Heart right ventricle (tissue), 16 donors: ENCODE results near the gene SUMO3. TPM values are rescaled to one million over a fixed set of nuclear protein-coding genes. Genes with fewer than 3 reads are reported as not detected.

Experiments
- ATAC-seq, 8 donors: fragments of 200-7000 bp; cut with Tn5 transposase; one replicate each; pipeline ENCODE4 v1.9.1; 2020; ENCODE audit warnings: mild to moderate bottlenecking in 8 of 8, moderate library complexity in 8 of 8, moderate number of reproducible peaks in 1 of 8
- DNase-seq, 2 donors: peaks; one replicate each; pipeline ENCODE4 v3.0.0-alpha.2; 2020
- H3K27ac ChIP-seq, 10 donors: fragments of 200-600 bp; sonication (generic) in 2 of 10; one replicate each; pipeline versions ENCODE4 v1.5.0 to v1.8.0; 2020 to 2022; ENCODE audit warnings: mild to moderate bottlenecking in 3 of 10
- H3K27me3 ChIP-seq, 7 donors: fragments of 200-600 bp; one replicate each; pipeline ENCODE4 v1.8.0; 2021 to 2022; ENCODE audit warnings: mild to moderate bottlenecking in 2 of 7
- H3K36me3 ChIP-seq, 9 donors: fragments of 200-600 bp; sonication (generic) in 1 of 9; one replicate each; pipeline versions ENCODE4 v1.5.0 to v1.8.0; 2020 to 2022; ENCODE audit warnings: mild to moderate bottlenecking in 2 of 9
- H3K4me1 ChIP-seq, 9 donors: fragments of 200-600 bp; sonication (generic) in 1 of 9; one replicate each; pipeline versions ENCODE4 v1.5.0 to v1.8.0; 2020 to 2022; ENCODE audit warnings: mild to moderate bottlenecking in 4 of 9
- H3K4me3 ChIP-seq, 10 donors: fragments of 200-600 bp; sonication (generic) in 2 of 10; one replicate each; pipeline versions ENCODE4 v1.5.0 to v1.8.0; 2020 to 2022; ENCODE audit warnings: mild to moderate bottlenecking in 7 of 10, moderate library complexity in 2 of 10
- H3K9me3 ChIP-seq, 11 donors: fragments of 200-600 bp in 10 of 11; sonication (generic) in 2 of 11; one replicate each; pipeline versions ENCODE4 v1.5.0 to v1.8.0; 2013 to 2022; ENCODE audit warnings: mild to moderate bottlenecking in 2 of 11, control low read depth in 1 of 11, moderate library complexity in 1 of 11
- CTCF ChIP-seq, 9 donors: fragments of 200-600 bp; sonication (generic) in 2 of 9; IDR thresholded peaks; one replicate each; pipeline versions ENCODE4 v1.5.0 to v1.8.0; 2021 to 2022; ENCODE audit warnings: antibody characterized with exemption in 9 of 9, mild to moderate bottlenecking in 5 of 9, moderate library complexity in 1 of 9
- WGBS, 2 donors: extraction: QIAGEN DNeasy Blood & Tissue Kit; methylation state at CpG; one replicate each; pipeline ENCODE4 v1.1.7; 2013; ENCODE audit warnings: inconsistent platforms in 1 of 2; 5-methylcytosine and 5-hydroxymethylcytosine counted together
- intact Hi-C, 10 donors: fragments of 100-400 bp; cut with DNase I; formaldehyde crosslinking; loops; one replicate each; pipeline versions ENCODE4 v1.11.1 to v1.14.2; 2022
- polyA plus RNA-seq, 2 donors: library from polyadenylated mRNA; stranded (reverse); fragments of 200-250 nt; gene quantifications; one replicate each; pipeline ENCODE4 v1.2.3, GENCODE V29; 2013
- total RNA-seq, 10 donors: library from RNA; stranded (reverse); fragmentation: NEBNext Ultra II Directional in 3 of 10; extraction: Animal tissue kit (Norgen Biotek cat#: 25700) in 3 of 10; gene quantifications; one replicate each; pipeline versions ENCODE4 v1.2.1 to v1.2.4, GENCODE V29; 2021 to 2023
- donor health status: Arrhythmogenic right ventricular cardiomyopathy.
- donor health status: ischemic (EF 13 %, LVEDD 7.1; RV severe dilation, severe dysfunction).
- donor health status: healthy with polysubstance abuse.
- donor health status: DM: no; HTN: yes; CAD: no.
- donor health status: DM: no; HTN: no; CAD: no.
- donor health status: ischemic (EF 25% LVEDD 6.9; RV normal size, moderate dysfunction).
- donor health status: ischemic (EF 25% LVEDD 5.7; RV mildly dilated, moderate dysfunction).
- donor health status: healthy.
- donor health status: DM: yes; HTN: yes; CAD: no.
- donor health status: Ischemic cardiomyopathy.
- donor health status: ischemic (EF 35%, LVEDD 5.7; RV mildly dilated, moderate dysfunction).
- donor health status: nonischemic (EF 11% LVEDD 7.7; RV severe dilation, severe dysfunction).
- donor health status: DM: yes; HTN: yes; CAD: no.
- donor health status: PGD.
- donor health status: ischemic (EF 29% LVEDD 5.4; RV normal size, mild dysfunction).
- donor health status: nonischemic (EF 23%, LVEDD 6.1; RV moderate dilation, normal function).

The SUMO3 gene
- total and polyA plus RNA-seq, 12 donors: 14.9 to 80.9 (median 70.5) TPM

GRCh38 chr21:44838039-44838895 lies 20.4 kb upstream of the SUMO3 start:
- Histone ChIP-seq H3K4me1 (peaks cover 0 to 10% (median 5%) of the 10 kb centered on the region in 9 donors), H3K36me3 (no peaks in the 10 kb centered on the region), H3K4me3 (no peak overlapping the region), H3K27ac (no peak overlapping the region), H3K27me3 (no peaks in the 10 kb centered on the region), H3K9me3 (no peaks in the 10 kb centered on the region)
- peak in 1 of 8 donors; percentile 25 for ATAC-seq
- intact Hi-C loops: no loop called here
- no peak for TF ChIP-seq CTCF (IDR thresholded peaks at IDR 0.05)
- DNase-seq: no peak
- 86 to 91% methylated on average over 29 to 30 of the region's 30 CpGs for WGBS, 2 donors

GRCh38 chr21:44837537-44837936 lies 19.7 kb upstream of the SUMO3 start:
- Histone ChIP-seq H3K36me3 (no peaks in the 10 kb centered on the region), H3K27me3 (no peaks in the 10 kb centered on the region), H3K27ac (no peak overlapping the region), H3K4me3 (no peak overlapping the region), H3K9me3 (no peaks in the 10 kb centered on the region), H3K4me1 (peaks cover 0 to 10% (median 5%) of the 10 kb centered on the region in 9 donors)
- DNase-seq (no peak), ATAC-seq (peak in 1 of 8 donors; percentile 36)
- TF ChIP-seq CTCF (IDR thresholded peaks at IDR 0.05): no peak
- WGBS, 2 donors: 84 to 93% methylated on average over 13 of the region's 13 CpGs
- intact Hi-C loops: no loop called here

- ATAC-seq (peak in 6 of 8 donors; percentile 24 to 83 (median 64)), DNase-seq (peak in 1 of 2 donors; percentile 41)
- 64 to 67% methylated on average over 37 of the region's 37 CpGs for WGBS, 2 donors
- no peaks in the 10 kb centered on the region for H3K27me3 ChIP-seq
- peaks cover 0 to 10% (median 5%) of the 10 kb centered on the region in 9 donors for H3K4me1 ChIP-seq
- H3K9me3 ChIP-seq: no peaks in the 10 kb centered on the region
- intact Hi-C loops: no loop called here
- H3K4me3 ChIP-seq: no peak overlapping the region
- TF ChIP-seq CTCF (IDR thresholded peaks at IDR 0.05): no peak
- no peak overlapping the region for H3K27ac ChIP-seq
- no peaks in the 10 kb centered on the region for H3K36me3 ChIP-seq
Measured at GRCh38 chr21:44836666-44837471, 19.0 kb upstream of the SUMO3 start.

- no peaks in the 10 kb centered on the region for H3K27me3 ChIP-seq
- intact Hi-C loops: no loop called here
- 36 to 38% methylated on average over 3 of the region's 3 CpGs for WGBS, 2 donors
- H3K4me1 ChIP-seq: peaks cover 0 to 10% (median 5%) of the 10 kb centered on the region in 9 donors
- no peaks in the 10 kb centered on the region for H3K9me3 ChIP-seq
- no peak overlapping the region for H3K27ac ChIP-seq
- ATAC-seq: no peak
- TF ChIP-seq CTCF (IDR thresholded peaks at IDR 0.05): no peak
- H3K36me3 ChIP-seq: no peaks in the 10 kb centered on the region
- no peak overlapping the region for H3K4me3 ChIP-seq
- no peak for DNase-seq
Measured at GRCh38 chr21:44836349-44836665, 18.4 kb upstream of the SUMO3 start.
